Hematopoietic multipotent progenitor cell treated with erythropoietin and hydrocortisone succinate and interleukin-3 and kit ligand, for 17 days (in vitro differentiated cells): ENCODE results near the gene FRMD1.

Source experiments
- DNase-seq: peaks from one replicate; pipeline ENCODE4 v3.0.0-alpha.2; 2015; ENCODE audit warnings: low spot score

FRMD1 gene

DNA sequence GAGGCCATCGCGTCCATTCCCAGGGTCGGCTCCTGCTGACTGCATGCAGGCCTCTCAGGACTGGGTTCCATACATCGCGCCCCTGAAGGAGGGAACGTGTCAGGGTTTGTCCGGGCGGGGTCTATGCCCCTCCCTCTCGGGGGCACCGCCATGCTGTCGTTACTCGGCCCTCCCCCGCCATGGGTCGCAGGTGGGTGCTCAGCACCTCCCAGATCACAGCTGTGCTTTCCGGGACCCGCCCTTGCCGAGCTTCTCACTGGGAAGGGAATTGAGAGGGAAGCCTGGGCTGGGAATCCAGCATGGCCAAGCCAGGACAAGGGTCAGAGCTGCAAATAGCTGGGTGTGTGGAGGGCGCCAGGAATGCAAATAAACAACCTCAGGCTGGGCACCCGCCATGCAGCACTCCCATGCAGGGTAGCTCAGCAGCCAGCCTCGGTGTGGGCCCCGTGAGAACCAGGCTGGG, at the start of gene FRMD1:
Gene FRMD1 (minus strand): TSS at position 270 of the 463 bp plus-strand sequence. CDS start 118 bp downstream, at position 152.
- no peak for DNase-seq

DNA sequence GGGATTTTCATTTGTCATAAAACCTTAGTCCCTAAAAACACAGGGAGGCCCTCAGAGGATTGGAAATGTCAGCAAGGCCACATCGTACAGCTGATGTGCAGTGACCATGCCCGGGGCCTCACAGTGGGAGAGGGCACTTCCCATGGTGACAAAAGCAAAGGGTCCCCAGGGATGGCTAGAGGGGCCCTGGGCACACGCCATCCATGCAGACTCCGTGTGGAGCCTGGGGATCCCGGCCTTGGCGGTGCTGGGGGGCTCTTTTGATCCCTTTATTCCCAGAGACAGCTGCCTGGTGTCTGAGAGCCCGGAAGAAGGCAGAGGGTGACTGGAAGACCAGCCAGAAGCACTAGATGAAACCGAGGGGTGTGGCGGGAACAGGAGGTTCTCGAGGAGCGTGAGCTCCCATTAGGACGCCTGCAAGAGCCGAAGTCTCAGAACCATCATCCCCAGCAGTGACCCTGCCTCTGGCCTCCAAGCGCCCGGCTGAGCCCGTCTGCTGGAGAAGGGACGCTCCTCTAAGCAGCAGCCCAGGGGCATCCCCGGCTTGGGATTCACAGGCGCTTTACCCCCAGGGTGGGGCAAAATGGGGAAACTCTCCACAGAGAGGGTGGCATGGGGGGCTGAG, 49.1 kb upstream of the FRMD1 start:
- DNase-seq = no peak

DNA sequence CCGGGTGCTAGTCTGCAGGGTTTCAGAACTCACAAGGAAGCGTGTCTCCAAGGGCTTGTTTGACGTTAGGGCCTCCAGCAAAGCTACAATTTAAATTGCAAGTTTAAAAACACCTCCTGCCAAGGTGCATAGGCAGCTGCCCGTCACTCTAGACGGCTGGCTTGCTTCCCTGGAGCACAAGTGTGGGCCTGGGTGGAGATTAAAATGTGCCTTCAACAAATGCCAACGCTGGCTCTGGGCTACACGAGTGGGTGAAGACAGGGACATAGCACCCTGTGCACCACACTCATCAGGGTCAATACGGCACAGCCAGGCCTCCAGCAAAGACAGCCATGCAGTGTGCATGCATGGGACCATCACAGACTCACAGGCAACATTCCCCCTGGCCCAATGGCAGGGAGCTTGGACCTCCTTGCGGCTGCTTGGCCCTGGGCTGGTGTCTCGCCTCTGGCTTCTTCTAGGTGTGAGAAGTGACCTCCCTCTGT, 48.4 kb upstream of the FRMD1 start:
- DNase-seq = no peak

DNA sequence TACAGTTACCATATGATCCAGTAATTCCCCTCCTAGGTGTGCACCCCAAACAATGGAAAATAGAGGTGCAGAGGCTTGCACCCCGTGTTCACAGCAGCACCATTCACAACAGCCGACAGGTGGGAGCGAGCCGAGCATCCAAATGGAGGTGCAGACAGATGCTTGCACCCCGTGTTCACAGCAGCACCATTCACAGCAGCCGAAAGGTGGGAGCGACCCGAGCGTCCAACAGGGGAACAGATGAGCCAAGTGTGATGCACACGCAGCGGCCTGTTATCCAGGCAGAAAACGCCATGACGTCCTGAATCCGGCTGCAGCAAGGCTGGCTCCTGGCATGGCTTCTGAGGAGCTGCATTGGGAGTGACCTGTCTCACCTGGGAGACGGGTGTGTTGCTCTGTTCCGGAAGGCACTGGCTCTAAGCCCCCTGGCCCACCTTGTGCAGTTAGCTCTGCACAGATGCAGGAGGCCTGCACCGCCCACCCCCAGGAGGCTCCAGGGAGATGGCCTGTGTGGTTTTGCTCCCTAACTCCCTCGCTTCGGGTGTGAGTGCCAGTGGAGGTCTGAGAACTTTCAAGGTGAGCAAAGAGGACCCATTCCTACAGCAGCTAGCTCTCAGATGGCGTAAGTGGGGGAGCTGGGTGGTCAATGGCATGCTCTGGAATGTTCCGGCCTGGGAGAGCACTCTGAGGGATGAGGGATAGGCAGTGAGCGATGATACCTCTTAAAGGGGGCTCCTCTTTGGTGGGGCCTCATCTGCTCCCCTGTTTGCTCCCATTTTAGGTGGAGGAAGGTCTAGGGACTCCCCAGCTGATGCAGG, 47.8 kb upstream of the FRMD1 start:
- DNase-seq = no peak

DNA sequence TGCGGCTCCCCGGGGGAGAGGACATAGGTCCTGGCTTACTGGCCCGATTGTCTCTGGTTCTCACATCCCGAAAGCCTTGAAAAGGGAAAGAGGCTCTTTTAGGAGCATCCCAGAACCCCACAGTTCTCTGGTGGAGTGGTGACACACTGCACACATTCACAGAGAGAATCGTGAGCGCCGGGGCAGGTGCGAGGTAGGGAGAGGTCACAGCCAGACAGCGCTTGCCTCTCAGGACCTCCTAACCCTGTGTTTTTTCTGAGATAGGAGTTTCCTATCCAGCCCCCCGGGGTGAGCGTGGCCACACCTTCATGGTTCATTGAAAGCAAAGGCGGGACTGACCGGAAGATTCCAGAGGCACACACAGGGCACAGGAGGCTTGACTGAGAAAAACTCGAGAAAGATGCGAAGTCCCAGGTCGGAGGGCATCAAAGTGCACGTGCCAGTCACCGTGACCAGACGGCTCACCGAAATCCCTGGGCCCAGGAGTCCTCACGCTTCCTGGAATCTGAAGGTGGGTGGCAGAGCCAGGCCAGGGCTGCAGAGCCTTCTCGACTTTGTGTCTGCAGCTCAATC, 46.5 kb upstream of the FRMD1 start:
- DNase-seq = no peak

DNA sequence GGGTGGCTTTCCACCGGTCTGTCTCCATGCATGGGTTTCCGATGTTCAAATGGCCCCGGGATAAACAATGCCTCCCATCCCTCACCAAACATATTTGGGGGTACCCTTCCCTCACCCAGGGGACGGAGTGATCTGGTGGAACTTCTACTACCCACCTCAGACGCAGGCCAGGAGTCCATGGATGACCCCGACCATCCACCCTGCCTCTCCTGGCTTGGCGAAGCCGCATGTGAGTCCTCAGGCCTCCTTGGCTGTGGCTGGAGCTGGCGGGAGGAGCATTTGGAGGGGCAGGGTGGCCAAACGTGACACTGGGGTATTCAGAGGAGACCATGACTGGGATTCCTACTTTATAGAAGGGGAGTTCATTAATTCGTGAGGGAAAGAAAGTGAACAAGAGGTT, 45.9 kb upstream of the FRMD1 start:
- DNase-seq = no peak

DNA sequence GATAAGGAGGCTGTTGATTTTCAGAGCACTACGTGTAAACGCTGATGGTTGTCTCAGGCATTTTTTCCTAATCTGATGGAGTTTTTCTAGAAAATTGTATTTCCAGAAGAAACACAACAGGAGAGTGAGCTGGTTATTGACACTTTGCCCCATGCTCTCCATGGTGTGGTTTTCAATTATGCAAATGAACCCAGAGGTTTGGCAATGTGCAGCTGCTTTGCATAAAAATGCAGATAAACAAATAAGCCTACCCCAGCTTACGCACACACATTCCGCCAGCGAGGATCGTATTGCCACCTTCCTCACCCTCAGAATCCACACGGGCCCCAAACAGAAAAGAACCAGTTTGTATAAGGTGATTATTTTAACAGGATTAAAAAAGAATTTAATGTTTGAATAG, 45.1 kb upstream of the FRMD1 start:
- DNase-seq = no peak

DNA sequence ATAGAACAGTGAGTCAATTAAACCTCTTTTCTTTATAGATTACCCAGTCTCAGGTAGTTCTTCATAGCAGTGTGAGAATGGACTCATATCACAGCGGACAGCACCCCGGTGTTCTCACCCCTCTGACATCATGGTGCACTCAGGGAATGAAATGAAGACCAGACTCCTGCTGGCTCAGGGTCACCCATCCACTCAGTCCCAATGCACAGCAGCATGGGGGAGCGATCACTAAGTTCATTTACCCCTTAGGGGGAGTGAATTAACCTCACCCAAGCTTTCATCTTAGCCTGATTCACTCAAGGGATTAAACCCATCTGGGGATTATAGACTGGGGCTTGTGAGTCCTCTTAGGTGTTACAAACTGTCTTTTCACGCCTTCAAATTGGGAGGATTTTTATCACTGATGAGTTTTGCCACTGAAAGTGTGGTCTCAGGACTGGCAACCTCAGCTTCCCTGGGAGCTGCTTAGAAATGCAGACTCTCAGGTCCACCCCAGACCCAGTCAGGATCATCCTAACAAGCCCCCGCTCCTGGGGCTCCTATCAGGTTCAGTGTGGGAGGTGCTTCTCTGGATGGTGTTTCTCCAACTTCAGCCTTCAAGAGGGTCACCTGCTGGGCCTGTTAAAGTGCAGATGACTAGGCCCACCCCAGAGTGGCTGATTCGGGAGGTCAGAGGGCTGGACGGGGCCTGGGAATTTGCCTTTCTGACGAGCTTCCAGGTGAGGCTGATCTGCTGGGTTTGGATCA, 44.3 kb upstream of the FRMD1 start:
- DNase-seq = no peak

DNA sequence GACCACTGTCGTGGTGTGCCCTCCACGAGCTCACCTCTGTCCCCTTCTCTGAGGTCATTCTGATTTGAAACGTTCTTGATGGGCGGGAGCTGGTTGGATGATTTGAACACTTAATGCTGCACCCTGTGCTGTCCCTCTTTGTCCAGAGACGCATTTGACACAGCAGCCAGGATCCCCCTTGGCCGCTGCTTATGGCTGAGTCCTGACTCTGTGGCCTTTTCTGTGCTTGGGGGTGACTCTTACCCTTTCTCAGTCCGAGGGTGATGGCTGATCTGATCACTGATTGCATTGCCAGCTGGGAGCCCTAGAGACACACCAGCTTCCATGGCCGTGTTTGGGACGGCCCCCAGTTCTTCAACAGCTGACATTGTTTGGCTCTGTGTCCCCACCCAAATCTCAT, 43.5 kb upstream of the FRMD1 start:
- DNase-seq = no peak

DNA sequence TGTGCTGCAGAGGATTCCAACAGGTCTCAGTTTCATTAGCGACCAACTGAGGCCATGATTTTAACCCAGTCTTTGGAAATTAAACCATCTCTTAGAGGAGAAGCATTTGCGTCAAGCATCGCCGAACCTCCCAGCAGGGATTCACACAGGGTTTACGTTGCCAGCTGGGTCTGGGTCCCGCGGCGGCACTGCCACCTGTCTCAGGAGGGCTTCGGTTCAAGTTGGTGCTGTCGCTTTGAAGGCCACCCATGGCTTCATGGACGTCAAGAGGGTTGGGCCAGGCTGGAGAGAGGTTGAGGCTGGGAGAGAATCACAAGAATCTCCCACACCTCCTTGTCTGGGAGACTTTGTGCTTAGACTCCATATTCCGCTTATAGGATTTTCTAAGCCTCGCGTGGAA, 43.0 kb upstream of the FRMD1 start:
- no peak for DNase-seq

DNA sequence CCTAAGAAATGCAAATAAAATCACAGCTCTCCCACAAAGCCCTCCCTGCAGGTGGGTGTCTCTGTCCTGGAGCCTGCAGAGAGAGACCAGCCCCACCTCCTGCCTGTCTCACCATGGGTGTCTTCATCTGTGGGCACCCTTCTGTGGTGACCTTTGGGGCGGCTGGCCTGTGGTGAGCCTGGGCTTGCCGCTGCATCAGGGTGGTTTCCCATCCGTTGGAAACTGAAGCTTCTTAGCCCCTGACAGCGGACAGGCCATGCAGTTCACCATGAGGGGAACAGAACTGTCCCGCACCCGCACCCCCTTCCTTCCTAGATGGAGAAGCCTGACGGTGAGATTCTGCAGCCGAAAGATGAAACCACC, 42.3 kb upstream of the FRMD1 start:
- DNase-seq = no peak

DNA sequence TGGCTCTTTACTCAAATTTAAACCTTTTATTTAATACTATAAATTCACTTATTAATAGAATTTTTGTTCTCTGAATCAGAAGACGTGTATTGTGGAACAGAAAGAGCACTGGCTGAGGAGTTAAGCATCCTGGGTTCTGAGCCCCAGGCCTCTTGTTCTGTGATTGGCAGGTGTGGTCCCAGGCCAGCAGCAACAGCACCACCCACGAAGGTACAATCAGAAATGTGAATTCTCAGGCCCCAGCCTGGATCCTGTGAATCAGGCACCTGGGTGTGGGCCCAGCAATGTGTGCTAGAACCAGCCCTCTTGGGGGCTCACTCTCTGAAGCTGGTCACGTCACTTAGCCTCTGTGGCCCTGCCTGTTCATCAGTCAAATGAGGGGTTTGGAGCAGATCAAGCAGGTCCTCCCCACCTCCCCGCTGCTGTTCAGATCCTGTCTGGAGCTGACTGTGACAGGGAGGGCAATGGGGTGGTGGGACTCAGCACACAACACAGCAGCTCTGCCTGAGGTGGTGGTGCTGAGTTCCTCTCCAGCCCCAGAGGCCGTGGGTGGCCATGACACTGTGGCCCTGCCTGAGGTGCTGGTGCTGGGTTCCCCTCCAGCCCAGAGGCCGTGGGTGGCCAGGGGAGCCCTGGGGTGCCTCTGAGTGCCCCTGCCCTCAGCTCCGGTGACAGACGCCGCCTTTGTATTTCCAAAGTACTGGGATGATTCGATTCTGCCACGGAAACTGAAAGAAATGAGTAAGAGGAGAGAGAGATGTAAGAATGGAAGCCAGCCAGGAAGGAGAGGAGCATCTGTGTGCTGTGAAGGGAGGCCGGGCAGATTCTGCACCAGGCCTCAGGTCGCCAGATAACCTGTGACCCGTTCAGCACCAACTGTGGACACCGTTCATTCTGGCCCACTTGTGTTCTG, 41.6 kb upstream of the FRMD1 start:
- no peak for DNase-seq

DNA sequence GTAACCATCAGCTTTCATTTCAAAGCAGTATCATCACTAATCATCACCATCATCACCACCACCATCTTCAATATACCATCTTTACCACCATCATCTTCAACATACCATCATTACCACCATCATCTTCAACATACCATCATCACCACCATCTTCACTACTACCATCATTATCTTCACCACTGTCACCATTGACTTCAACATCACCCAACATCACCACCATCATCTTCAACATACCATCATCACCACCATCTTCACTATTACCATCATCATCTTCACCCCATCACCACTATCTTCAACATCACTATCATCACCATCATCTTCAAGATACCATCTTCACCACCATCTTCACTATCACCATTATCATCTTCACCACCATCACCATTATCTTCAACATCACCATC, 40.5 kb upstream of the FRMD1 start:
- no peak for DNase-seq

DNA sequence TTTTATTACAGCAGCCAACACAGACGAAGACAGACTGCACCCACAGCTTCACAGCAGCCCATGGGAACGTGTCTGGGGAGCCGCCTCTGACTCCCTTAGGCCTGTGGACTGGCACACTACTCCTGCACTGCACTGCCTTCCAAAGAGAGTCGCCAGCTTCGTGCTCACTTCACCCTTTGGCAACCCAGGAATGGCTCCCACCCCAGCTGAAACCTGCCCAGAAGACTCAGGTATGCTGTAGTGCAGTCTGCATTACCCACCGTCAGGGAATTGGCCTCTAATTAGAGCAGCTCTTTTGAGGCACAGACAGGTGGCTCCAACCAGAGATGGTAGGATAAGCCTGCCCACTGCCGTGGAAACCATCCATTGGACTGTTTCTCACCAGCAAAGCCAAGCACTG, 39.9 kb upstream of the FRMD1 start:
- no peak for DNase-seq

DNA sequence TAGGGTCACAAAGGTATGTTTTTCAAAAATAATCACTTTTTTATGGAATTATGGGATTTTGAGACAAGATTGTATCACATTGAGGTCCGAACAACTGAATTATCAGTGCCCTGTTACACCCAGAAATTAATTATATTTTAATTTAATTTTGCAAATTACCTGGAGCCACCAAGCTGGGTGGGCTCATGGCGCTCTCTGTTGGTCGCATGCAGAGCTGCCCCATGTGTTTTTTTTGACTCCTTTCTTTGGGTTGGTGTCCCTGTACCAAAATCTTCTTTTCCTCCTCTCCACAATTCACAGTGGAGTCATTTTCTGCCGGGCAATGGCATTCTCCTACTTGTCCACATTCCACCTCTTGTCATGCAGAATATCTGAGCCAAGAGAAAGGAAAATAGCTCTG, 38.9 kb upstream of the FRMD1 start:
- DNase-seq = no peak

DNA sequence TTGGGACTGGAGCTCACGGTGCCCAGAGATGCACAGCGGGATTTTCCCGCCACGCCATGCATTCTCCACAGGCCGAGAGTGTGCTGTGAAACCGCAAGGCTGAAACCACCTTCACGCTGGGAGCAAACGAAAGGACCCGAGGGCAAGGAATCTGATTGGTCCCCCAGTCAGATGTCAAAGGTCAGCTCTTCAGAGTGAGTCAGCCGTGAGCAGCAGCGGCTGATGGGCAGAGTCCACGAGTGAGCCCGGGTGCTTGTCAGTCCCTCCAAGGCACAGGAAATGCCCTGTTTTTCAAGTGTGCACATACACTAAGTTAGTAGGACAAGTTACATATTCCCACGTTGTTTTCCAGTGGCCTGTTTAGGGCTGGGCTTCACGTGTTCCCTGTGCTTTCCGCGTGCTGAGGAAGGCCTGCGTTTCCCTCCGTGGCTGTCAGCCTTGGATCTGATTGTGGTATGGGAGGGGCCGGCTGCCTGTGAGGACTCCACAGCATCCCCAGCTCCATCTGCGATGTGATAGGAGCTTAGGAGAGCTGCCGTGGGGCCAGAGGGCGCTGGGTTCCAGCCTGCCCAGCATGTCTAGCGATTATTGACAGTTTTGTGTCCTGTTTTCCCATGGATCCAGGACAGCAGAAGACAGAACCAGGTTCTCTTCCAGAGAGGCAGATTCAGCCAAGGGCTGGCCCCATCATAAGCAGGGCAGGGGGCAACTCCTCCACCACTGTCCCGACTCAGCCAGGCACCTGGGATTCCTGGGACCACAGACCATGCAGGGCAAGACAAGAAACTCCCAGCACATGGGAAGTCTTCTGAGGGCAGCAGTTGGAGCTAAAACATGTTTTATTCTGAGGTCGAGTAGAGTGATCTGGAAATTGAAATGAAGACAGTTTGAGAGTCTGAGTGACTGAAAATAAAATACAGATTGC, 38.2 kb upstream of the FRMD1 start:
- no peak for DNase-seq

DNA sequence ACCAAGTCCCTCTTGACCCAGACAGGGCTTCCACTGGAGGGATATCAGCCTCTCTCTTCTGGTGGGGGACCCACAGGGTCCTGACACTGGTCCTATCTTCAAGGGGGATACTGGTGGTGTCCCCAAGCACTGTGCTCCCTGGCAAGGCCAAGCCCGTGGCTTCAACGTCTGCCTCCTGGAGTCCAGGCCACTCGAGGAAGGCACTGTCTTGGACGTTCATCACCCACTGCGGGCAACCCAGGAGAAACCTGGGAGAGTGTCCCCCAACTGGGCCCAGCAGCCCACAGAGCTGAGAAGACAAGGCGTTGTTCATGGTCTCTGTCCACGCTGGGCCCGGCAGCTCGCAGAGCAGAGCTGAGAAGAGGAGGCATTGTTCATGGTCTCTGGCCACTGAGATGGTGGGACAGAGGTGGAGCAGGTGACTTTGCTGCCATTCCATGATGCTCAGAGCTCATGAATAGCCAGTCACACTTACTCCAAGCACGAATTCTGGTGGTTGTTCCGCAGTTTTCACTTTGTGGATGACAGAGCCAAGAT, 37.5 kb upstream of the FRMD1 start:
- no peak for DNase-seq

DNA sequence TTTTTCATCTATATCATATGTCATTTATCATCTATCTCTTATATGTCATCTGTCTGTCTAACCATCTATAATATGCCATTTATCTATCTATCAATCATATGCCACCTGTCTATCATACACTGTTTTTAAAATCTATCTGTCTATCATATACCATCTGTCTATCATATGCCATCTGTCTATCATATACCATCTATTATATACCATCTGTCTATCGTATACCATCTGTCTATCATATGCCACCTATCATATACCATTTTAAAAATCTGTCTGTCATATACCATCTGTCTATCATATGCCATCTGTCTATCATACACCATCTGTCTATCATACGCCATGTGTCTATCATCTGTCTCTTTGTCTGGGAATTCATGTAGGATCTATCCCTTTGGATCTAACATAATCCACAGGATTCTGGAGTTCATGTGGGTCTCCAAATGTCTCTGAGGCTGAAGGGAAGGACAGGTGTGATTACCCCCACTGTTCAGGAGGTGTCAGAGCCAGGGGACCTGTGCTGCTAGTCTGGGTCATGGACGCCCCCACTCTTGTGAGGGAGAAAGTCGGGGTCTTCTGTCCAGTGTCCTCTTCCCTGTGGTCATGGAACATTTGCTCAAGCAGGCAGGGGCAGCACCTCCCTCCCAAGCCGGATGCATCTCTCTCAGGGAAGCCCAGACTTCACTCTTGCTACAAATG, 36.9 kb upstream of the FRMD1 start:
- DNase-seq = no peak

DNA sequence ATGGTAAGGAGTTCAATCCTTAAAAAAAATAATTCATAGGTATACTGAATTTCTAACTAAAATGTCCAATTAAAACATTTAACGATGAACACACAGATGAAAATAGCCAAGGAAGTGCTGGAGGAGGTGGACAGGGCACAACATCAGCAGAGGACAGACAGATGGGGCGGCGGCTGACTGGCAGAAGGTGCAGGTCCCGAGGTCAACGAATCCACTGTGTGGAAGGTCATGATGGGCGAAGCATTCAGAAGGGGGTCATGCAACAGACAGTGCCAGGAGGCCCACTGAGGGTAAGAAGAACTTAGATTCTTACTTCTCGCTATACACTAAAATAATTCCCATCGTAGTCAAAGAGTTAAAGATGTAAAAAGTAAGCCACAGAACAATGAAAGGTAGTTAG, 34.2 kb upstream of the FRMD1 start:
- DNase-seq = no peak

DNA sequence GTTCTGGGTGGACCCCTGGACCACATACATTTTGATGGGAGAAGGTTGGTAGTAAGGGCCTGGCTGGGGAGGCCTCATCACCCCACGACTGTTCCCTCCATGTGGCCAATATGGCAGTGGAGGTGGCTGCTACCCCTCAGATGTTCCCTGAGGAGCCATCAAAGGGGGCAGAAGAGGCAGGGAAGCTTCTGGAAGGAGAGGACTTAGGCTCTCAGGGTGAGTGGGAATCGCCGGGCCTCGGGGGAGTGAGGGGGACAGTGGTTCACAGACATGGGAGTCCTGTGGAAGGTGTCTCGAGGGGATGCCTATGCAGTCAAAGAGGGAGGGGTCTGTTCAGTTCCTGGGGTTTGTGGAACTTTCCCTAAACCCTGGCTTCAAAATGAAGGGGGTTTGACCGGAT, 32.9 kb upstream of the FRMD1 start:
- DNase-seq = no peak
